Peyer's patch (tissue), 4 donors: ENCODE data around the gene AGBL5. TPM values are rescaled to one million over a fixed set of nuclear protein-coding genes. Genes with fewer than 3 reads are reported as not detected.

Experiments
- DNase-seq, 3 donors: peaks; one replicate each; pipeline ENCODE4 v3.0.0-alpha.2; 2017 to 2019
- H3K27ac ChIP-seq, 4 donors: fragments of 200-600 bp; sonication (generic); one replicate each; pipeline ENCODE4 v1.5.1; 2016 to 2019
- H3K27me3 ChIP-seq, 2 donors: fragments of 200-600 bp; sonication (generic); one replicate each; pipeline ENCODE4 v1.5.1; 2019
- H3K36me3 ChIP-seq, 3 donors: fragments of 200-600 bp; sonication (generic); one replicate each; pipeline ENCODE4 v1.5.1; 2016 to 2019
- H3K4me1 ChIP-seq, 4 donors: fragments of 200-600 bp; sonication (generic); one replicate each; pipeline ENCODE4 v1.5.1; 2016 to 2019
- H3K4me3 ChIP-seq, 4 donors: fragments of 200-600 bp; sonication (generic); 1 replicate in 3 of 4; 2 replicates in 1 of 4; pipeline ENCODE4 v1.5.1; 2016 to 2019; ENCODE audit warnings: mild to moderate bottlenecking in 1 of 4
- H3K9me3 ChIP-seq, 4 donors: fragments of 200-600 bp; sonication (generic); one replicate each; pipeline ENCODE4 v1.5.1; 2016 to 2019; ENCODE audit warnings: mild to moderate bottlenecking in 1 of 4
- POLR2A ChIP-seq, 2 donors: fragments of 450-650 bp; IDR thresholded peaks; one replicate each; pipeline ENCODE4 v1.5.1; 2017; ENCODE audit warnings: antibody characterized with exemption in 2 of 2, mild to moderate bottlenecking in 2 of 2, moderate library complexity in 2 of 2
- total RNA-seq, 4 donors: library from RNA; depleted of rRNA; stranded (reverse); fragments of >200 nt; gene quantifications; one replicate each; pipeline ENCODE4 v1.1.0, GENCODE V29; 2016
- TF ChIP-seq, protein P1 (sequence below), 6 experiments: fragments of 450-650 bp in 4 of 6; fragments of 200-600 bp in 2 of 6; sonication (generic) in 1 of 6; IDR thresholded peaks; one replicate each; pipeline ENCODE4 v1.5.1; 2017 to 2019; ENCODE audit warnings: antibody characterized with exemption in 6 of 6, mild to moderate bottlenecking in 3 of 6, moderate library complexity in 1 of 6

The AGBL5 gene
- total RNA-seq, 4 donors from 2014 or later = 7.5 to 18.2 (median 12.3) TPM

DNA sequence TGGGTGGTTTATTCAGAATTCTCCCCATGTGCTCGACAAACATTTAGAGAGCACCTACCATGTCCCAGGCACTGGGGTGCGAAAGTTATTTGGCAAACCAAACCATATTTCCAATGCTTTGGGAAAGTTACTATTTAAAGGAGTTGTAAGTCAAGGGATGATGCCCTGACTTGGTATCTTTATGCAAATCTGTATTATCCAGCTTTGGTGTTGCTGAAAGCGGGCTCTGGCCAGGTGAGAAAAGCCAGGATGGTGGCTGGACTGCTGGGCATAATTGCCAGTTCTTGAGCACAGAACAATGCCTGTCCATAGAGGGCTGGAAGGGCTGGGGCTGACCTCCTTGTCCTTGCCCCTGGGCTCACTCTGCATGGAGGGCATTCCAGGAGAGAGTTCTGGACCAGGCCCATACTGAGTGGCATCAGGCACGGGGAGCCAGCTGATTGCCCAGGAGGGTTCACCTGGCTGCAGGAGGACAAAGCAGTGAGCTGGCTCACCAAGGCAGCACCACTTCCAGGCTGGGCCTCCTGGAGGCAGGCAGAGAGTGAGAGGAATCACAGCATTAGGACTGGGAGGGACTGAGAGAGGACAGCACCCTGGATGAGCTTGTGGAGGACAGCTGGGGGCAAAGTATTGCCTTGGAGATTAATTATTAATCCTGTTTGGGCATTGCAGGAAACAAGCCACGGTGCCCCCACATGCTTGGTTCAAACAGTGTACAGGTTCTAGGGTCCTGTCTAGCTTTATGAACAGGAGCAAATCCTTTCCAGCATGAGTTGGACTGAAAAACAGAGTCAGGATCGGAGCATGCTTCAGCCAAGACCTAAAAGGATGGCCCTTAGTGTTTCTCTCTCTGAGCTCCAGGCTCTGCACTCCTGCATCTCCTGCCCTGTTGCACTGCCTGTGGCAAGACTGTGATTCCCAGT lies 42.2 kb downstream of the AGBL5 start:
- Histone ChIP-seq H3K36me3 (peaks cover 0 to 20% (median 0%) of the 10 kb centered on the region in 3 donors), H3K27me3 (no peaks in the 10 kb centered on the region), H3K4me1 (peaks cover 0 to 38% (median 8%) of the 10 kb centered on the region in 4 donors), H3K9me3 (no peaks in the 10 kb centered on the region), H3K4me3 (peak overlapping the region in 2 of 4 donors; percentile 12 to 14), H3K27ac (peak overlapping the region in 3 of 4 donors; percentile 45 to 96 (median 86))
- TF ChIP-seq POLR2A (IDR thresholded peaks at IDR 0.05) = peak; percentile 44 to 65
- TF ChIP-seq, protein P1, sequence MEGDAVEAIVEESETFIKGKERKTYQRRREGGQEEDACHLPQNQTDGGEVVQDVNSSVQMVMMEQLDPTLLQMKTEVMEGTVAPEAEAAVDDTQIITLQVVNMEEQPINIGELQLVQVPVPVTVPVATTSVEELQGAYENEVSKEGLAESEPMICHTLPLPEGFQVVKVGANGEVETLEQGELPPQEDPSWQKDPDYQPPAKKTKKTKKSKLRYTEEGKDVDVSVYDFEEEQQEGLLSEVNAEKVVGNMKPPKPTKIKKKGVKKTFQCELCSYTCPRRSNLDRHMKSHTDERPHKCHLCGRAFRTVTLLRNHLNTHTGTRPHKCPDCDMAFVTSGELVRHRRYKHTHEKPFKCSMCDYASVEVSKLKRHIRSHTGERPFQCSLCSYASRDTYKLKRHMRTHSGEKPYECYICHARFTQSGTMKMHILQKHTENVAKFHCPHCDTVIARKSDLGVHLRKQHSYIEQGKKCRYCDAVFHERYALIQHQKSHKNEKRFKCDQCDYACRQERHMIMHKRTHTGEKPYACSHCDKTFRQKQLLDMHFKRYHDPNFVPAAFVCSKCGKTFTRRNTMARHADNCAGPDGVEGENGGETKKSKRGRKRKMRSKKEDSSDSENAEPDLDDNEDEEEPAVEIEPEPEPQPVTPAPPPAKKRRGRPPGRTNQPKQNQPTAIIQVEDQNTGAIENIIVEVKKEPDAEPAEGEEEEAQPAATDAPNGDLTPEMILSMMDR (IDR thresholded peaks at IDR 0.05) = peak in 3 of 6 experiments; percentile 28 to 41 (median 31)
- peak in 2 of 3 donors; percentile 73 to 78 for DNase-seq

DNA sequence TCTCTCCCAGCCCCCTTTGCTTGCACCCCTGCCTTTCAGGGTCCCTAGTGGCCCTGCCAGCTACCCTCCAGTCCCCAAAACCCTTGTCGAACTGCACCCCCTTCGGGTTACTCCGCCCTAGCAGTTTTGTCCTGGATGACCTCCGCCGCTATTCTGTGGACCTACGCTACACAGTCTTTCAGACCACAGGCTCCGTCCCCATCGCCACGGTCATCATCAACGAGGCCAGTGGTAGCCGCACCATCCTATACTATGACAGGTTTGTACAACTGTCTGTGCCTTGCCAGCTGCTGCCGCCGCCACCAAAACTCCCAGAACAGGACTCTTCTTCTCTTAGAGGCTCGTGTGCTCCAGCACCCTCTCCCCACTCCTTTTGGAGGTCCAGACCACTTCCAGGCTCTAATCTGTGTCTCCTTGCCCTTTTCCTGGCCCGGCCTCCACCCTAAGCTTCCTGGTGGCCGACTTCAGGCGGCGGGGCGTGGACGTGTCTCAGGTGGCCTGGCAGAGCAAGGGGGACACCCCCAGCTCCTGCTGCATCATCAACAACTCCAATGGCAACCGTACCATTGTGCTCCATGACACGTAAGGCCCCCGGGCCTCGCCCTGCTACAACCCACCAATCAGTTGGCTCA lies 43.0 kb downstream of the AGBL5 start:
- peaks cover 0 to 28% (median 0%) of the 10 kb centered on the region in 3 donors for H3K36me3 ChIP-seq
- H3K4me1 ChIP-seq = peaks cover 0 to 38% (median 8%) of the 10 kb centered on the region in 4 donors
- H3K27ac ChIP-seq = peak overlapping the region in 2 of 4 donors; percentile 86 to 96
- TF ChIP-seq POLR2A (IDR thresholded peaks at IDR 0.05) = no peak
- TF ChIP-seq, protein P1 (IDR thresholded peaks at IDR 0.05) = no peak
- H3K27me3 ChIP-seq = no peaks in the 10 kb centered on the region
- peak overlapping the region in 1 of 4 donors; percentile 10 for H3K4me3 ChIP-seq
- DNase-seq = no peak
- no peaks in the 10 kb centered on the region for H3K9me3 ChIP-seq

DNA sequence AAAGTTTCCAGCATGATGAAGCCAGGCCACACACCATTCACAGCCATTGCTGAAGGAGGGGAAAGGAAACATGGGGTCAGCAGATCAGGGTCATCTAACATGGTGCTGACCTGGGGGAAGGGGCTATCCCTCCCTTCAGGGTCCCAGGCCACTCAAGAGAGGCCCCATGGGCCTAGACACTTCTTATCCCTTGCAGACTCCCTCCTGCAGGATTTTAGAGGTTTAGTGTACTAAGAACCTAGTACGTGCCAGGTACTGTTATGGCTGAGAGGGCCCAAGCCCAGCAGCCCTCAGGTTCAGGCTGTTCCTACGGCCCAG lies 43.9 kb downstream of the AGBL5 start:
- DNase-seq = no peak
- no peaks in the 10 kb centered on the region for H3K27me3 ChIP-seq
- H3K27ac ChIP-seq = peak overlapping the region in 2 of 4 donors; percentile 86 to 96
- peaks cover 0 to 37% (median 0%) of the 10 kb centered on the region in 3 donors for H3K36me3 ChIP-seq
- H3K4me1 ChIP-seq = peaks cover 0 to 38% (median 8%) of the 10 kb centered on the region in 4 donors
- no peaks in the 10 kb centered on the region for H3K9me3 ChIP-seq
- TF ChIP-seq, protein P1 (IDR thresholded peaks at IDR 0.05) = no peak
- no peak for TF ChIP-seq POLR2A (IDR thresholded peaks at IDR 0.05)
- peak overlapping the region in 2 of 4 donors; percentile 3 to 4 for H3K4me3 ChIP-seq

DNA sequence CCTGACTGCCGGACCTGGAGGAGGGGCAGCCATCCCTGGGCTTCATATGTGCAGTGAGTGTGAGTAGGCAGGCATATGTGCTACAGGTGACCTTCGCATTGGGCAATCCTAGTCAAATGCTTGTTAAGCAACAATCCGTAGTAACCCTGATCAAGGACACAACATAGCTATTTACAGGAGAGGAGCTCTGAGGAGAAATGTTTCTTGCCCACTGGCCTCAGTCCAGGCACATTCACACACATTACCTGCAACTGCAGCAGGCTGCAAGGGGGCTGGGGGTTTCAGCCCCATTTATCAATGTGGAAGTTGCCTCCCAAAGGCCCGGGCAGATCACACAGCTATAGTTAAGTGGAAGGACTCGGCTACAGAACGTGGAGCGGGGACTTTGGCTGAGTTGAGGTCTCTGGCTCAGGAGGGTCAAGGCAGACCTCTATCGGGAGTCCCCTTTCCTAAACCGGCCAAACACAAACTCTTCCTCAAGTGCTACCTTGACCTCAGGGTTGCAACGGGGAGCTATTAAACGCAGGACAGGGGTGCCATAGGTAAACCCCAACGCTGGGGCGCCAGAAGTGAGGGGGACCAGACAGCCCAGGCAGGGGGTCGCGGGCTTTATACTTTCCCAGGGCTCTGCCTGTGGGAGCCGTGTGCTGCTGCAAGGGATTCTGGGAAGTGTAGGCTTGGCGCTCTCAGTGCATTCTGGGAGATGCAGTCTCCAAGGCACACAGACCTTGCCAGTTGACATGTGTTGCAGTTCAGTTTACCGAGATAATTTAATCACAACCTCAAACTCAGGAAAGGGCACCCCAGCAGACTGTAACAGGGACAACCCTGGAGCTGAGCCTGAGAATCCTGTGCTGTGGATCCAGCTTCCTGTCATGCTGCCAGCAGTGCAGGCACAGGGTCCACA lies 44.5 kb downstream of the AGBL5 start:
- DNase-seq = peak in 2 of 3 donors; percentile 56 to 73
- peak overlapping the region in 2 of 4 donors; percentile 86 to 96 for H3K27ac ChIP-seq
- TF ChIP-seq, protein P1 (IDR thresholded peaks at IDR 0.05) = no peak
- peak in 1 of 2 donors; percentile 27 for TF ChIP-seq POLR2A (IDR thresholded peaks at IDR 0.05)
- H3K9me3 ChIP-seq = no peaks in the 10 kb centered on the region
- peaks cover 0 to 42% (median 0%) of the 10 kb centered on the region in 3 donors for H3K36me3 ChIP-seq
- no peaks in the 10 kb centered on the region for H3K27me3 ChIP-seq
- H3K4me3 ChIP-seq = peak overlapping the region in 3 of 4 donors; percentile 18 to 39 (median 37)
- H3K4me1 ChIP-seq = peaks cover 0 to 38% (median 8%) of the 10 kb centered on the region in 4 donors
